Purkinje cell (primary cell): Measurements from ENCODE around the gene GJB3. TPM values are rescaled to one million over a fixed set of nuclear protein-coding genes. Genes with fewer than 3 reads are reported as not detected.

Experiments
- polyA plus RNA-seq: library from polyadenylated mRNA; unstranded; fragments of >200 nt; fragmentation: Nextera tagmentation; gene quantifications from 2 replicates; pipeline ENCODE4 v1.2.1, GENCODE V29; 2014

The GJB3 gene
- 4.4 and 12.3 TPM in 2 replicates for polyA plus RNA-seq

GRCh38 chr1:34781071-34781843, at the start of gene GJB3:
TSS of gene GJB3 (plus strand) at chr1:34781214. CDS start at chr1:34784763, 3,549 bp downstream.

DNA sequence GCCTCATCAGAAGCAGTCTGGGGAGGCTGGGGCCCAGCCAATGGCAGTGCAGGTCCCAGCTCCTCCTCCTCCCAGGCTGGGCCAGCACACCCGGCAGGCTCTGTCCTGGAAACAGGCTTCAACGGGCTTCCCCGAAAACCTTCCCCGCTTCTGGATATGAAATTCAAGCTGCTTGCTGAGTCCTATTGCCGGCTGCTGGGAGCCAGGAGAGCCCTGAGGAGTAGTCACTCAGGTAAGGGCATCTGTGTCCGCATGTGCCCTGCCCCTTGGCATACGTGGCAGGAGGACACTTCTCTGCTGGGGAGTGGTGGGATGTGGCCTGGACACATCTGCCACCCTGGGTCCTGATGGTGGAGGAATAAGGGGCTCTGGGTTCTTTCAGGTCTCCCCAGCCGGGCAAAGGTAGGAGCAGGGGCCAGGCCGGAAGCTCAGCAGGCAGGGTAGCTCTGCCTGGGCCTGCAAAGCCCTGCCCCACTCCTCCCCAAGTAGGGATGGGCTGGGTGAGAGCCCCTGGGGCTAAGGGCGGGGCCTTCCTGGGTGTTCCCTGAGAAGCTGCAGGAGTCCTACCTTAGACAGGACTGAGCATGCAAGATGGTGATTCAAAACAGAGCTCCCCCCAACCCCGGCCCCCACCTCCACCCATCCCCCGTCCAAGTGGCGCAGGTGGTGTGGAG, 25.9 kb upstream of the GJB3 start, which contains the start of gene GJB5:
Gene GJB5 (plus strand): TSS at position 84 of the 674 bp plus-strand sequence. CDS start 2,284 bp downstream, outside the sequence.

DNA sequence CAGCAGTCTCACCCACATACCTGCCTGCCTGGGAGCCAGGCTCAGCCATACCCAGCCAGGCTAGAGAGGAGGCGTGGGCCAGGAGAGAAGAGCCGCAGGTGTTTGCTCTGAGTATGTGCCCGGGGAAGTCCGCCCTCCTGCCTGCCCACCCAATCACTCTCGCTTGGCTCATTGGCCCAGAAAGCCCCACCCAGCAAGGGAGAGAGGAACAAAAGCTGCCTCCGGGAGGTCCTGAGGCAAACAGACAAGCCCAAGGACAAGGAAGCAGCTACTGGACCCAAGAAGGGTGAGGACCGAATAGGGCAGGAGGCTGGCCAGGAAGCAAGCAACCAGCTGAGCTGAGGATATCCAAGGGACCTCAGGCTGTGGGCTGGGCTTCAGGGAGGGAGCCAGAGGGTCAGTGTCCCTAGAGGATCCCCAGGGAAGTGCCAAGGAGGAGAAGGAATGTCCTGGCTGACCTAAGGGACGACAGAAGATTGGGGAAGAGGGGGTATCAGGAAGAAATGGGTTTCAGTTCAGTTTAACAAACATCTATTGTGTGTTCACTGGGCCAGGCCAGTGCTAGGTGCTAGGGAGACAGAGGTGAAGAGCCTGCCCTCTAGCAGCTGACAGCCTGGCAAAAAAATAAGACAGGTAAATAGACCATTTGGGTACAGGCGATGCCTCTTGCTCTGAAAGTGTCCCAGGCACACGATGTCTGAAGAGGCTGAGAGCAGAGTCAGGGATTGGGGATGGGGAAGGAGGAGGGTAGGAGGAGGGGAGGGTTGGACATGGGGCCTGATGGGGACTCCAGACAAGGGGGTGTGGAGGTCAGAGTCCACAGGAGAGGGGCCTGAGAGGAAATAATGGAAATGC, 21.3 kb upstream of the GJB3 start, which contains the start of gene GJB4:
Gene GJB4 (plus strand): TSS at position 238 of the 855 bp plus-strand sequence. CDS start 1,515 bp downstream, outside the sequence.

DNA sequence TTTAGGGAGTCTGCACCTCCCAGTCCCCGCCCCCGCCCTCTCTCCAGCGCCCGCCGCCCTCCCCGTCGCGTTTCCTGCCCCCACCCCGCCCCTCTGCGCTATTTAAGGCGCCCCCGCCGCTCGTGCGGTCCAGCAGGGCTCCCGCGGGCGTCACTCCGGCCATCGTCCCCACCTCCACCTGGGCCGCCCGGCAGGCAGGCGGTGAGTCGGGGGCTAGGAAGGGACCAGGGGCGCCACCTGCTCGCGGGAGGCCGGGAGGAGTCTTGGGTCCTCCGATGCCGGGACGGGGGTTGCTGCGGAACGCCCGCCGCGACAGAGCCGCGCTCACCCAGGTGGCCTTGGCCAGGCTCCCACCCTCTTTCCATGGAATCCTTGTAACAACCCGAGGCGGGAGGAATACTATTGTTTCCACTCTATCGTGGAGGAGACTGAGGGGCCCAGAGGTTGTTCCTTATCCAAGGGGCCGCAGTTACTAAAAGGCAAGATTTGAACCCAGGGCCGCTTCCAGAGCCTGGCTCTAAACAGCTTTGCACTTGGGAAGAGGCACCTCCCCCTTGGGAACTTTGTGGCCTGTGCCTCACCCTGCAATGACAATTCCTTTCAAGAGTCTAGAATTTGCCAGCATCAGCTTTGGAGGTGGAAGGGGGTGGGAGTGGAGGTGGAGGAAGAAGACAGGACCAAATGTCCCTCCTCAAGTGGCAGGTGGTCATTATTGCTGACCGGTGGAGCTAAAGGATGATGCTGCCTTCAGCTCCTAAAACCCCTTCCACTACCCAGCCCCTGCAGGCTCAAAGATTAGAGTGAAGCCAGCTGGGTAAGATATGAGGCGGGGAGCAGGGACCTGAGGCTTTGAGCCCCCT, 12.1 kb downstream of the GJB3 start, which contains the start of gene GJA4:
Gene GJA4 (plus strand): TSS at position 132 of the 860 bp plus-strand sequence. CDS start 1,215 bp downstream, outside the sequence.

Other genes starting within 250 kb of the GJB3 start
- gene GJB5, start 26.2 kb upstream of the GJB3 start, polyA plus RNA-seq: 4.0 and 11.5 TPM in 2 replicates
- not detected in 2 replicates for gene GJB4, start 21.5 kb upstream of the GJB3 start, polyA plus RNA-seq
- not detected in 2 replicates for gene GJA4, start 11.8 kb downstream of the GJB3 start, polyA plus RNA-seq
- gene SMIM12, start 78.5 kb downstream of the GJB3 start, polyA plus RNA-seq: 48.0 and 77.6 TPM in 2 replicates
- gene DLGAP3, start 148.4 kb downstream of the GJB3 start, polyA plus RNA-seq: 0.28 TPM in 1 of 2 replicates, not detected in the other
- 26.0 and 26.2 TPM in 2 replicates for gene TMEM35B, start 204.1 kb downstream of the GJB3 start, polyA plus RNA-seq